Eye (tissue), 1 donor: ENCODE measurements around the gene ANKRD18B.
"Not testable (repeated sequence)": the region's sequence is repeated elsewhere in the genome, so short reads cannot be mapped to it uniquely, and the experiment has no call there.

Experiments used
- DNase-seq: peaks from one replicate; pipeline ENCODE4 v3.0.0-alpha.2; 2015

ANKRD18B gene

GRCh38 chr9:33535541-33535940 is 11.5 kb downstream of the ANKRD18B start:
- DNase-seq, result no peak

- not testable (repeated sequence) for DNase-seq
Measured at GRCh38 chr9:33543463-33543862, 19.4 kb downstream of the ANKRD18B start.

GRCh38 chr9:33545715-33546114 is 21.7 kb downstream of the ANKRD18B start:
- not testable (repeated sequence) for DNase-seq

GRCh38 chr9:33548816-33549215 is 24.8 kb downstream of the ANKRD18B start:
- DNase-seq, result not testable (repeated sequence)

GRCh38 chr9:33549418-33549817 is 25.4 kb downstream of the ANKRD18B start:
- DNase-seq, result not testable (repeated sequence)

GRCh38 chr9:33551183-33551582 is 27.1 kb downstream of the ANKRD18B start:
- DNase-seq, result not testable (repeated sequence)

GRCh38 chr9:33552315-33552725 is 28.3 kb downstream of the ANKRD18B start:
- DNase-seq, result peak; percentile 37

- not testable (repeated sequence) for DNase-seq
Measured at GRCh38 chr9:33560217-33560616, 36.2 kb downstream of the ANKRD18B start.

- DNase-seq, result not testable (repeated sequence)
Measured at GRCh38 chr9:33562196-33562595, 38.1 kb downstream of the ANKRD18B start.

GRCh38 chr9:33567776-33568175 is 43.7 kb downstream of the ANKRD18B start:
- DNase-seq, result not testable (repeated sequence)

- not testable (repeated sequence) for DNase-seq
Measured at GRCh38 chr9:33577786-33578185, 53.7 kb downstream of the ANKRD18B start.

- DNase-seq, result not testable (repeated sequence)
Measured at GRCh38 chr9:33579996-33580395, 55.9 kb downstream of the ANKRD18B start.

GRCh38 chr9:33582686-33583085 is 58.6 kb downstream of the ANKRD18B start:
- DNase-seq, result not testable (repeated sequence)

GRCh38 chr9:33586128-33586527 is 62.1 kb downstream of the ANKRD18B start:
- DNase-seq, result not testable (repeated sequence)

- DNase-seq, result not testable (repeated sequence)
Measured at GRCh38 chr9:33587799-33588198, 63.7 kb downstream of the ANKRD18B start.

- not testable (repeated sequence) for DNase-seq
Measured at GRCh38 chr9:33588876-33589275, 64.8 kb downstream of the ANKRD18B start.

- DNase-seq, result not testable (repeated sequence)
Measured at GRCh38 chr9:33590857-33591256, 66.8 kb downstream of the ANKRD18B start.

- DNase-seq, result not testable (repeated sequence)
Measured at GRCh38 chr9:33596974-33597373, 72.9 kb downstream of the ANKRD18B start.

GRCh38 chr9:33597386-33597785 is 73.3 kb downstream of the ANKRD18B start:
- not testable (repeated sequence) for DNase-seq

- not testable (repeated sequence) for DNase-seq
Measured at GRCh38 chr9:33598796-33599379, 74.8 kb downstream of the ANKRD18B start.

- not testable (repeated sequence) for DNase-seq
Measured at GRCh38 chr9:33600911-33601310, 76.9 kb downstream of the ANKRD18B start.

- not testable (repeated sequence) for DNase-seq
Measured at GRCh38 chr9:33604249-33604648, 80.2 kb downstream of the ANKRD18B start.

GRCh38 chr9:33604936-33605335 is 80.9 kb downstream of the ANKRD18B start:
- not testable (repeated sequence) for DNase-seq

GRCh38 chr9:33611358-33611757 is 87.3 kb downstream of the ANKRD18B start:
- DNase-seq, result no peak

GRCh38 chr9:33612410-33612809 is 88.4 kb downstream of the ANKRD18B start:
- not testable (repeated sequence) for DNase-seq
